Neural crest cell (in vitro differentiated cells): ENCODE data around the gene STIM2. TPM values are rescaled to one million over a fixed set of nuclear protein-coding genes. Genes with fewer than 3 reads are reported as not detected.

Experiments used
- DNase-seq: peaks from one replicate; pipeline ENCODE4 v3.0.0; 2021; ENCODE audit warnings: low read depth, mixed read lengths, low spot score
- H3K27ac Mint-ChIP-seq: one replicate; pipeline ENCODE4 v1.8.0; 2021; ENCODE audit warnings: mild to moderate bottlenecking, mixed read lengths; ENCODE audit not compliant: unreplicated experiment
- H3K27me3 Mint-ChIP-seq: 2 replicates; pipeline ENCODE4 v1.8.0; 2021; ENCODE audit warnings: low read depth, mild to moderate bottlenecking, mixed read lengths
- H3K36me3 Mint-ChIP-seq: 2 replicates; pipeline ENCODE4 v1.8.0; 2021; ENCODE audit warnings: low read depth, mild to moderate bottlenecking, mixed read lengths
- H3K4me1 Mint-ChIP-seq: 2 replicates; pipeline ENCODE4 v1.8.0; 2021; ENCODE audit warnings: mixed read lengths
- H3K4me3 Mint-ChIP-seq: one replicate; pipeline ENCODE4 v1.8.0; 2021; ENCODE audit warnings: mild to moderate bottlenecking, mixed read lengths
- H3K9me3 Mint-ChIP-seq: 2 replicates; pipeline ENCODE4 v1.8.0; 2021; ENCODE audit warnings: mixed read lengths
- total RNA-seq: library from RNA; stranded (reverse); gene quantifications from 2 replicates; pipeline ENCODE4 v1.2.1, GENCODE V29; 2021
- TF ChIP-seq, protein P1 (sequence below): fragments of 200-600 bp; sonication (generic); conservative IDR thresholded peaks from 2 replicates; pipeline ENCODE4 v1.5.0; 2021; ENCODE audit warnings: antibody characterized with exemption, mild to moderate bottlenecking

STIM2 gene
- total RNA-seq, 1 donor from 2014 or later, result 30.5 TPM

GRCh38 chr4:26993967-26994366, 133.3 kb downstream of the STIM2 start:
- DNase-seq, result no peak
- TF ChIP-seq, protein P1, sequence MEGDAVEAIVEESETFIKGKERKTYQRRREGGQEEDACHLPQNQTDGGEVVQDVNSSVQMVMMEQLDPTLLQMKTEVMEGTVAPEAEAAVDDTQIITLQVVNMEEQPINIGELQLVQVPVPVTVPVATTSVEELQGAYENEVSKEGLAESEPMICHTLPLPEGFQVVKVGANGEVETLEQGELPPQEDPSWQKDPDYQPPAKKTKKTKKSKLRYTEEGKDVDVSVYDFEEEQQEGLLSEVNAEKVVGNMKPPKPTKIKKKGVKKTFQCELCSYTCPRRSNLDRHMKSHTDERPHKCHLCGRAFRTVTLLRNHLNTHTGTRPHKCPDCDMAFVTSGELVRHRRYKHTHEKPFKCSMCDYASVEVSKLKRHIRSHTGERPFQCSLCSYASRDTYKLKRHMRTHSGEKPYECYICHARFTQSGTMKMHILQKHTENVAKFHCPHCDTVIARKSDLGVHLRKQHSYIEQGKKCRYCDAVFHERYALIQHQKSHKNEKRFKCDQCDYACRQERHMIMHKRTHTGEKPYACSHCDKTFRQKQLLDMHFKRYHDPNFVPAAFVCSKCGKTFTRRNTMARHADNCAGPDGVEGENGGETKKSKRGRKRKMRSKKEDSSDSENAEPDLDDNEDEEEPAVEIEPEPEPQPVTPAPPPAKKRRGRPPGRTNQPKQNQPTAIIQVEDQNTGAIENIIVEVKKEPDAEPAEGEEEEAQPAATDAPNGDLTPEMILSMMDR, result no peak
- Mint-ChIP-seq H3K9me3 (peaks cover 4% of the 10 kb centered on the region), H3K27ac (no peak overlapping the region), H3K4me1 (no peaks in the 10 kb centered on the region), H3K4me3 (no peak overlapping the region), H3K36me3 (peaks cover 9% of the 10 kb centered on the region), H3K27me3 (no peaks in the 10 kb centered on the region)

- no peak for DNase-seq
- Mint-ChIP-seq H3K4me1 (no peaks in the 10 kb centered on the region), H3K27ac (no peak overlapping the region), H3K27me3 (no peaks in the 10 kb centered on the region), H3K9me3 (peaks cover 3% of the 10 kb centered on the region), H3K4me3 (no peak overlapping the region), H3K36me3 (peaks cover 6% of the 10 kb centered on the region)
- TF ChIP-seq, protein P1, result no peak
Measured at GRCh38 chr4:26995316-26995715, 134.7 kb downstream of the STIM2 start.

DNA sequence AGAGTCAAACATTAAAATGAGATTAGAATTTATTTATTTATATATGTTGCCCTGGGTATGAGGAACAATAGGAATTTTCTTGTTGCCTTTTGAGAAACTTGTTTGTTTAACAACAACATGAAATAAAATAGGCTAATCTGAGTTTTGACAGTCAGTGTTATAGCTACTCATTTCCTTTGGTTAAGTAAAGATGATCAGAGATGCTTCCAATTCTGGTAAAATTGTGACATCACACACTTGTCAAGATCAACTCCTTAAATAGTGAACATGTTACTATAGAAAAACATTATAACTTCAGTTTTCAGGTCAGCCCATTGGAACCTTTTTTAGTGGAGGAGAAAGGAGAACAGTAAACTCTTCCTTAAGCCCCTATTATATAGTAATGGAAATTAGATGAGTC, 136.1 kb downstream of the STIM2 start:
- Mint-ChIP-seq H3K4me1 (no peaks in the 10 kb centered on the region), H3K27me3 (no peaks in the 10 kb centered on the region), H3K4me3 (no peak overlapping the region), H3K9me3 (no peaks in the 10 kb centered on the region), H3K36me3 (no peaks in the 10 kb centered on the region), H3K27ac (no peak overlapping the region)
- TF ChIP-seq, protein P1, result no peak
- DNase-seq, result no peak

DNA sequence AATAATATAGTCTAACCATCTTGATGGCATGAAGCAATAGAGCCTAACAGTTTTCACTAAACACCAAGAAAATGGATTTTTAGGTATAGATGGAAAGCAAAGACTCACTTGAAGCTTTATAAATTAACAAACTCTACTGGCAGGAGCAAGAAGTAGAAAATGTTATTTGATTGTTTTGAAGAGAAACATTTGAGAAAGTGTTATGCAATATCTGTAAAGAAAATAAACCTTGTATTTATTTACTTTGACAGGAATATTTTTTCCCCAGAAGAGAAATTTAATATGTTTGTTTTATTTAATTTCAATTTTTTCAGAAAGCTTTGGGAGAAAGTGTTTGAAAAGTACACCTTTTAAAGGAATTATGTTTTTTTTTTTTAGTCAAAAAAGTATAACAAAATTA, 139.0 kb downstream of the STIM2 start:
- TF ChIP-seq, protein P1, result no peak
- H3K36me3 Mint-ChIP-seq, result no peaks in the 10 kb centered on the region
- H3K9me3 Mint-ChIP-seq, result no peaks in the 10 kb centered on the region
- H3K27me3 Mint-ChIP-seq, result no peaks in the 10 kb centered on the region
- H3K27ac Mint-ChIP-seq, result no peak overlapping the region
- no peaks in the 10 kb centered on the region for H3K4me1 Mint-ChIP-seq
- H3K4me3 Mint-ChIP-seq, result no peak overlapping the region
- no peak for DNase-seq

GRCh38 chr4:27000122-27000521, 139.5 kb downstream of the STIM2 start:
- H3K27me3 Mint-ChIP-seq, result no peaks in the 10 kb centered on the region
- TF ChIP-seq, protein P1, result no peak
- no peaks in the 10 kb centered on the region for H3K4me1 Mint-ChIP-seq
- H3K9me3 Mint-ChIP-seq, result no peaks in the 10 kb centered on the region
- no peak for DNase-seq
- no peaks in the 10 kb centered on the region for H3K36me3 Mint-ChIP-seq
- no peak overlapping the region for H3K4me3 Mint-ChIP-seq
- no peak overlapping the region for H3K27ac Mint-ChIP-seq

- Mint-ChIP-seq H3K9me3 (no peaks in the 10 kb centered on the region), H3K4me3 (no peak overlapping the region), H3K4me1 (no peaks in the 10 kb centered on the region), H3K36me3 (no peaks in the 10 kb centered on the region), H3K27ac (no peak overlapping the region), H3K27me3 (no peaks in the 10 kb centered on the region)
- DNase-seq, result no peak
- TF ChIP-seq, protein P1, result peak; percentile 49
Measured at GRCh38 chr4:27000820-27001219, 140.2 kb downstream of the STIM2 start.
